Lower lobe of right lung (tissue), 2 donors: ENCODE results near the gene DHODH. TPM values are rescaled to one million over a fixed set of nuclear protein-coding genes. Genes with fewer than 3 reads are reported as not detected.

Source experiments
- ATAC-seq, 2 donors: fragments of 200-7000 bp; cut with Tn5 transposase; one replicate each; pipeline ENCODE4 v1.9.1; 2020 to 2022; ENCODE audit warnings: mild to moderate bottlenecking in 2 of 2, moderate library complexity in 2 of 2
- DNase-seq: peaks from one replicate; pipeline ENCODE4 v3.0.0-alpha.2; 2020
- H3K27ac ChIP-seq: fragments of 200-600 bp; one replicate; pipeline ENCODE4 v1.8.0; 2022
- H3K27me3 ChIP-seq: fragments of 200-600 bp; one replicate; pipeline ENCODE4 v1.8.0; 2022; ENCODE audit warnings: low read depth
- H3K36me3 ChIP-seq: fragments of 200-600 bp; one replicate; pipeline ENCODE4 v1.8.0; 2022; ENCODE audit warnings: mild to moderate bottlenecking
- H3K4me1 ChIP-seq: fragments of 200-600 bp; one replicate; pipeline ENCODE4 v1.8.0; 2022
- H3K4me3 ChIP-seq: fragments of 200-600 bp; one replicate; pipeline ENCODE4 v1.8.0; 2022; ENCODE audit warnings: mild to moderate bottlenecking
- H3K9me3 ChIP-seq: fragments of 200-600 bp; one replicate; pipeline ENCODE4 v1.8.0; 2022
- intact Hi-C: fragments of 100-400 bp; cut with DNase I; formaldehyde crosslinking; loops from one replicate; pipeline ENCODE4 v1.11.0; 2022
- total RNA-seq: library from RNA; stranded (reverse); fragmentation: NEBNext Ultra II Directional; extraction: Animal tissue kit (Norgen Biotek cat#: 25700); gene quantifications from one replicate; pipeline ENCODE4 v1.2.1, GENCODE V29; 2021
- TF ChIP-seq, protein P1 (sequence below): fragments of 200-600 bp; IDR thresholded peaks from one replicate; pipeline ENCODE4 v1.8.0; 2022; ENCODE audit warnings: antibody characterized with exemption, mild to moderate bottlenecking
- donor health status: DM: no; HTN: yes; CAD: no; lungs with severe emphysema.

The DHODH gene
- total RNA-seq, 1 donor from 2014 or later: 8.2 TPM

- intact Hi-C loops: no loop called here
- Histone ChIP-seq H3K9me3 (no peaks in the 10 kb centered on the region), H3K36me3 (no peaks in the 10 kb centered on the region), H3K27ac (no peak overlapping the region), H3K4me3 (no peak overlapping the region), H3K4me1 (no peaks in the 10 kb centered on the region), H3K27me3 (no peaks in the 10 kb centered on the region)
- DNase-seq (no peak), ATAC-seq (no peak)
- TF ChIP-seq, protein P1, sequence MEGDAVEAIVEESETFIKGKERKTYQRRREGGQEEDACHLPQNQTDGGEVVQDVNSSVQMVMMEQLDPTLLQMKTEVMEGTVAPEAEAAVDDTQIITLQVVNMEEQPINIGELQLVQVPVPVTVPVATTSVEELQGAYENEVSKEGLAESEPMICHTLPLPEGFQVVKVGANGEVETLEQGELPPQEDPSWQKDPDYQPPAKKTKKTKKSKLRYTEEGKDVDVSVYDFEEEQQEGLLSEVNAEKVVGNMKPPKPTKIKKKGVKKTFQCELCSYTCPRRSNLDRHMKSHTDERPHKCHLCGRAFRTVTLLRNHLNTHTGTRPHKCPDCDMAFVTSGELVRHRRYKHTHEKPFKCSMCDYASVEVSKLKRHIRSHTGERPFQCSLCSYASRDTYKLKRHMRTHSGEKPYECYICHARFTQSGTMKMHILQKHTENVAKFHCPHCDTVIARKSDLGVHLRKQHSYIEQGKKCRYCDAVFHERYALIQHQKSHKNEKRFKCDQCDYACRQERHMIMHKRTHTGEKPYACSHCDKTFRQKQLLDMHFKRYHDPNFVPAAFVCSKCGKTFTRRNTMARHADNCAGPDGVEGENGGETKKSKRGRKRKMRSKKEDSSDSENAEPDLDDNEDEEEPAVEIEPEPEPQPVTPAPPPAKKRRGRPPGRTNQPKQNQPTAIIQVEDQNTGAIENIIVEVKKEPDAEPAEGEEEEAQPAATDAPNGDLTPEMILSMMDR: no peak
Observed at GRCh38 chr16:71969353-71969752, 39.2 kb upstream of the DHODH start.

DNA sequence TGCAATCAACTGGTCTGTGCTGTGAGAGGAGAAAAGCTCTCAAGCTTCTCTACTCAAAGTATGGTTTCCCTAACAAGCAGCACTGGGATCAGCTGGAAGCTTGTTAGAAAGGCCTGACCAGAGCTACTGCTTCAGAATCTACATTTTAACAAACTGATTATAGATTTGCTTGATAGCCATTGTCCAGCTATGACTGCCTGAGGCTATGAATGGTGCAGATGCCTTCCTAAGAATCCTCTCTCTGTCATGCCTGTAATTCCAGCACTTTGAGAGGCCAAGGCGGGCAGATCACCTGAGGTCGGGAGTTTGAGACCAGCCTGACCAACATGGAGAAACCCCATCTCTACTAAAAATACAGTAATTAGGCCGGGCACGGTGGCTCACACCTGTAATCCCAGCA lies 37.0 kb upstream of the DHODH start:
- Histone ChIP-seq H3K4me1 (no peaks in the 10 kb centered on the region), H3K27me3 (no peaks in the 10 kb centered on the region), H3K36me3 (no peaks in the 10 kb centered on the region), H3K27ac (no peak overlapping the region), H3K4me3 (no peak overlapping the region), H3K9me3 (no peaks in the 10 kb centered on the region)
- intact Hi-C loops: no loop called here
- TF ChIP-seq, protein P1: no peak
- DNase-seq (no peak), ATAC-seq (no peak)

DNA sequence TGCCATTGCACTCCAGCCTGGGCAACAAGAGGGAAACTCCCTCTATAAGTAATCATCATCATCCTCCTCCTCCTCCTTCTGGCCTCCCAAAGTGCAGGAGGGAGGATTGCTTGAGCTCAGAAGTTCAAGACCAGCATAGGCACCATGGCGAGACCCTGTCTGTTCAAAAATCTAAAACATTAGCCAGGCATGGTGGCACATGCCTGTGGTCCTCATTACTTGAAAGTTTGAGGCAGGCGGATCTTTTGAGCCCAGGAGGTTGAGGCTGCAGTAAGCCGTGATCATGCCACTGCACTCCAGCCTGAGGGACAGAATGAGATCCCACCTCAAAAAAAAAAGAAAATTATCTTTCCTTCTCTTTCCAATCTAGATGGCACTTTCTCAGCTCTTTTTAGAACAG lies 36.2 kb upstream of the DHODH start:
- Histone ChIP-seq H3K4me1 (no peaks in the 10 kb centered on the region), H3K27ac (no peak overlapping the region), H3K27me3 (no peaks in the 10 kb centered on the region), H3K4me3 (no peak overlapping the region), H3K9me3 (no peaks in the 10 kb centered on the region), H3K36me3 (no peaks in the 10 kb centered on the region)
- no peak for ATAC-seq
- no peak for DNase-seq
- TF ChIP-seq, protein P1: no peak
- intact Hi-C loops: no loop called here

GRCh38 chr16:71973001-71973400 lies 35.5 kb upstream of the DHODH start:
- H3K36me3 ChIP-seq: no peaks in the 10 kb centered on the region
- intact Hi-C loops: no loop called here
- no peaks in the 10 kb centered on the region for H3K27me3 ChIP-seq
- H3K9me3 ChIP-seq: no peaks in the 10 kb centered on the region
- H3K4me1 ChIP-seq: no peaks in the 10 kb centered on the region
- TF ChIP-seq, protein P1: no peak
- no peak overlapping the region for H3K27ac ChIP-seq
- ATAC-seq (no peak), DNase-seq (no peak)
- no peak overlapping the region for H3K4me3 ChIP-seq

GRCh38 chr16:71974068-71974818 lies 34.3 kb upstream of the DHODH start:
- Histone ChIP-seq H3K27ac (no peak overlapping the region), H3K9me3 (no peaks in the 10 kb centered on the region), H3K36me3 (no peaks in the 10 kb centered on the region), H3K4me3 (no peak overlapping the region), H3K4me1 (no peaks in the 10 kb centered on the region), H3K27me3 (no peaks in the 10 kb centered on the region)
- DNase-seq: no peak
- intact Hi-C loops: no loop called here
- no peak for ATAC-seq
- TF ChIP-seq, protein P1: no peak
